Stimulated activated CD8-positive, alpha-beta memory T cell treated with anti-CD3 and anti-CD28 coated beads, Interleukin-12 subunit alpha, Interleukin-12 subunit beta, amount 100 ng/mL, for 4 hours (primary cell): ENCODE measurements around the gene CEP112.

Source experiments
- DNase-seq: peaks from one replicate; pipeline ENCODE4 v3.0.0-alpha.2; 2020; ENCODE audit warnings: low read depth

Gene CEP112

GRCh38 chr17:66191593-66192377 lies at the start of gene CEP112:
Gene CEP112, minus strand, starts transcription at chr17:66192133.
- DNase-seq, result peak; percentile 90

- DNase-seq, result no peak
These were observed 48.7 kb upstream of the CEP112 start for GRCh38 chr17:66240630-66241029.

- DNase-seq, result no peak
These were observed 48.1 kb upstream of the CEP112 start for GRCh38 chr17:66240013-66240412.

- DNase-seq, result no peak
These were observed 43.6 kb upstream of the CEP112 start for GRCh38 chr17:66235377-66235994.

- no peak for DNase-seq
These were observed 42.7 kb upstream of the CEP112 start for GRCh38 chr17:66234611-66235010.

- no peak for DNase-seq
These were observed 41.3 kb upstream of the CEP112 start for GRCh38 chr17:66233023-66233753.

- DNase-seq, result no peak
These were observed 39.1 kb upstream of the CEP112 start for GRCh38 chr17:66230922-66231591.

GRCh38 chr17:66229783-66230538 lies 38.0 kb upstream of the CEP112 start:
- DNase-seq, result no peak

- no peak for DNase-seq
These were observed 37.2 kb upstream of the CEP112 start, which contains the start of gene APOH for GRCh38 chr17:66228887-66229782. Gene APOH, minus strand, starts transcription at chr17:66229415. Its CDS starts 36 bp downstream, at chr17:66229379.

GRCh38 chr17:66227212-66228045 lies 35.5 kb upstream of the CEP112 start:
- DNase-seq, result no peak

- DNase-seq, result no peak
These were observed 30.9 kb upstream of the CEP112 start for GRCh38 chr17:66222798-66223350.

- no peak for DNase-seq
These were observed 30.0 kb upstream of the CEP112 start for GRCh38 chr17:66221755-66222530.

- DNase-seq, result no peak
These were observed 29.4 kb upstream of the CEP112 start for GRCh38 chr17:66221343-66221742.

- no peak for DNase-seq
These were observed 28.3 kb upstream of the CEP112 start for GRCh38 chr17:66220079-66220835.

GRCh38 chr17:66215529-66215911 lies 23.6 kb upstream of the CEP112 start:
- DNase-seq, result no peak

- no peak for DNase-seq
These were observed 23.1 kb upstream of the CEP112 start for GRCh38 chr17:66214884-66215528.
